Progenitor cell of endocrine pancreas (in vitro differentiated cells): ENCODE data around the gene HRH1. TPM values are rescaled to one million over a fixed set of nuclear protein-coding genes. Genes with fewer than 3 reads are reported as not detected.
"Not testable (repeated sequence)": the region's sequence is repeated elsewhere in the genome, so short reads cannot be mapped to it uniquely, and the experiment has no call there.

Experiments used
- DNase-seq: peaks from one replicate; pipeline ENCODE4 v3.0.0; 2021; ENCODE audit warnings: low spot score; ENCODE audit not compliant: unreplicated experiment
- H3K27ac Mint-ChIP-seq: 2 replicates; pipeline ENCODE4 v1.8.0; 2021; ENCODE audit warnings: mild to moderate bottlenecking, moderate library complexity, mixed read lengths
- H3K27me3 Mint-ChIP-seq: 2 replicates; pipeline ENCODE4 v1.8.0; 2021; ENCODE audit warnings: mixed read lengths
- H3K36me3 Mint-ChIP-seq: 2 replicates; pipeline ENCODE4 v1.8.0; 2022; ENCODE audit warnings: mixed read lengths; ENCODE audit not compliant: insufficient read depth
- H3K4me1 Mint-ChIP-seq: 2 replicates; pipeline ENCODE4 v1.8.0; 2021; ENCODE audit warnings: low read depth, mixed read lengths
- H3K4me3 Mint-ChIP-seq: 2 replicates; pipeline ENCODE4 v1.8.0; 2021; ENCODE audit warnings: low read depth, mild to moderate bottlenecking, moderate library complexity, mixed read lengths
- H3K9me3 Mint-ChIP-seq: 2 replicates; pipeline ENCODE4 v1.8.0; 2021; ENCODE audit warnings: low read depth, mixed read lengths
- total RNA-seq: library from RNA; stranded (reverse); gene quantifications from 2 replicates; pipeline ENCODE4 v1.2.1, GENCODE V29; 2021
- TF ChIP-seq, protein P1 (sequence below): fragments of 200-600 bp; sonication (generic); IDR thresholded peaks from one replicate; pipeline ENCODE4 v1.5.0; 2021; ENCODE audit warnings: antibody characterized with exemption, mild to moderate bottlenecking; ENCODE audit not compliant: unreplicated experiment

HRH1 gene
- total RNA-seq, 1 donor from 2014 or later, result not detected

DNA sequence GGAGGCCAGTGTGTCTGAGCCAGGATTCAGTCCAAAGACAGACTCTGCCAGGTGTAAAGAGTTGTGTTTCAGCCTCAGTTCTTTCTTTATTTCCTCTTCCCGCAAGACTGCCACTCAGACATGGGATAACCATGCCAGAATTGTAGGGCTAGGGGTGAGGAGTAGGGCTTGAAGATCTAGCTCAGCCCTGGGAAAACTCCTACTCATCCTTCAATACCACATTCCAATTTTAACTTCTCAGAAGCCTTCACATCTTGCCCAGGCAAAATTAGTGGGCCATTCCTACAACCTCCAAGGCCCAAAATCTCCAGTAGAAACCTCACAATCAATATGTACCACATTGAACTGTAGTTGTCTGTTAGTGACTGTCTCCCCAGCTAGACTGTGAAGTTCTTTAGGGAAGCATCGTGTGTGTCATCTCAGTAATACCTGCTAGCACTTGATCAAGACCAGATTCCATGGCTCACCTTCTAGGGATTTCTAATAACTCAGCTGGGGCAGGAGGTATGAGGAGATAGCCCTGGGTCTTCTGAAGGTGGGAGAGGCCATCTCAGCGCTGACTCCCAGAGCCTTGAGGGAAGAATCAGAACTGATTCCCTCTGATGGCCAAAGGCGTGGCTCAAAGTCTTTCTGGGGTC is 19.7 kb downstream of the HRH1 start:
- Mint-ChIP-seq H3K27me3 (peaks cover 21% of the 10 kb centered on the region), H3K9me3 (no peaks in the 10 kb centered on the region)
- TF ChIP-seq, protein P1, sequence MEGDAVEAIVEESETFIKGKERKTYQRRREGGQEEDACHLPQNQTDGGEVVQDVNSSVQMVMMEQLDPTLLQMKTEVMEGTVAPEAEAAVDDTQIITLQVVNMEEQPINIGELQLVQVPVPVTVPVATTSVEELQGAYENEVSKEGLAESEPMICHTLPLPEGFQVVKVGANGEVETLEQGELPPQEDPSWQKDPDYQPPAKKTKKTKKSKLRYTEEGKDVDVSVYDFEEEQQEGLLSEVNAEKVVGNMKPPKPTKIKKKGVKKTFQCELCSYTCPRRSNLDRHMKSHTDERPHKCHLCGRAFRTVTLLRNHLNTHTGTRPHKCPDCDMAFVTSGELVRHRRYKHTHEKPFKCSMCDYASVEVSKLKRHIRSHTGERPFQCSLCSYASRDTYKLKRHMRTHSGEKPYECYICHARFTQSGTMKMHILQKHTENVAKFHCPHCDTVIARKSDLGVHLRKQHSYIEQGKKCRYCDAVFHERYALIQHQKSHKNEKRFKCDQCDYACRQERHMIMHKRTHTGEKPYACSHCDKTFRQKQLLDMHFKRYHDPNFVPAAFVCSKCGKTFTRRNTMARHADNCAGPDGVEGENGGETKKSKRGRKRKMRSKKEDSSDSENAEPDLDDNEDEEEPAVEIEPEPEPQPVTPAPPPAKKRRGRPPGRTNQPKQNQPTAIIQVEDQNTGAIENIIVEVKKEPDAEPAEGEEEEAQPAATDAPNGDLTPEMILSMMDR, result no peak

GRCh38 chr3:11178421-11178820 is 24.1 kb downstream of the HRH1 start:
- Mint-ChIP-seq H3K27ac (no peak overlapping the region), H3K36me3 (no peaks in the 10 kb centered on the region), H3K4me1 (no peaks in the 10 kb centered on the region), H3K27me3 (no peaks in the 10 kb centered on the region), H3K9me3 (no peaks in the 10 kb centered on the region), H3K4me3 (no peak overlapping the region)
- DNase-seq, result no peak
- TF ChIP-seq, protein P1, result no peak

More for the DNA sequence above, 19.7 kb downstream of the HRH1 start:
- H3K4me1 Mint-ChIP-seq, result no peaks in the 10 kb centered on the region
- H3K36me3 Mint-ChIP-seq, result no peaks in the 10 kb centered on the region
- H3K4me3 Mint-ChIP-seq, result no peak overlapping the region
- no peak overlapping the region for H3K27ac Mint-ChIP-seq
- DNase-seq, result no peak

DNA sequence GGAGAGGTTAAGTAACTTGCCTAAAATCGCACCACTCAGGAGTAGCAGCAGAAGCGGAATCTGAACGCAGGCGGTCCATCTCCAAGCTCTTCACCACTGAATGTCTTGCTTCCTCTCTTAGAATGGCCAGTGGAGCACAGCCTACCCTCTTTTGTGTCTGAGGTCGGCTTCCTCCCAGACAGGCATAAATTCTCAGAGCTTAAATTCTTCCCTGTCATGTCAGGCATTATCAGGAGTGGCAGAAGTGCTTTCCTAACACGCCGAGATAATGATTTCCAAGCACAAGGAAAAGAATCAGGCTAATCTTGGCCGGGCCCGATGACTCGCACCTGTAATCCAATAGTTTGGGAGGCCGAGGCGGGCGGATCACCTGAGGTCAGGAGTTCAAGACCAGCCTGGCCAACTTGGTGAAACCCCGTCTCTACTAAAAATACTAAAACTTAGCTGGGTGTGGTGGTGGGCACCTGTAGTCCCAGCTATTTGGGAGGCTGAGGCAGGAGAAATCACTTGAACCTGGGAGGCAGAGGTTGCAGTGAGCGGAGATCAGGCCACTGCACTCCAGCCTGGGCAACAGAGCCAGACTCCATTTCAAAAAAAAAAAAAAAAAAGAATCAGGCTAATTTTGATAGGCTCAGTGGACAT is 30.2 kb downstream of the HRH1 start:
- DNase-seq, H3K9me3 Mint-ChIP-seq, H3K27me3 Mint-ChIP-seq, H3K27ac Mint-ChIP-seq, H3K4me1 Mint-ChIP-seq, H3K4me3 Mint-ChIP-seq, H3K36me3 Mint-ChIP-seq: not testable (repeated sequence)

DNA sequence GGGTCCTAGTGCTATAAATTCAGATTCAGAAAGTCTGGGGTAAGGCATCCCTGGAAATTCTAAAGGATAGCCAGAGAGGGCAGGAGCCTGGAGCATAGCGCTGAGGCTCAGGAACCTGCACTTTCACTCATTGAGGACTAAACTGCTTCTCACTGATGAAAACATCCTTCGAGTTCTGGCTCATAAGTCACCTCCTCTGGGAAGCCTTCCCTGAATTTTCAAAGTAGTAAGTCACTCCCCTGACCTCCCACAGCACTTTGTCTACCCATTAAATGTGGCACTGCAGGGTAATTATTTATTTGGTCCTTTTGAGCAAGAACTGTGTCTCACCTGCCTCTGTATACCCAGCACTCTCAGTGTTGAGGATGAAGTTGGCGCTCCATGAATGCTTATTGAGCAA is 30.9 kb downstream of the HRH1 start:
- DNase-seq, result no peak
- no peaks in the 10 kb centered on the region for H3K4me1 Mint-ChIP-seq
- H3K9me3 Mint-ChIP-seq, result no peaks in the 10 kb centered on the region
- H3K27me3 Mint-ChIP-seq, result peaks cover 5% of the 10 kb centered on the region
- TF ChIP-seq, protein P1, result no peak
- no peaks in the 10 kb centered on the region for H3K36me3 Mint-ChIP-seq
- no peak overlapping the region for H3K4me3 Mint-ChIP-seq
- no peak overlapping the region for H3K27ac Mint-ChIP-seq

GRCh38 chr3:11185564-11186317 is 31.4 kb downstream of the HRH1 start:
- DNase-seq, result no peak
- Mint-ChIP-seq H3K27ac (no peak overlapping the region), H3K27me3 (peaks cover 5% of the 10 kb centered on the region), H3K36me3 (no peaks in the 10 kb centered on the region), H3K9me3 (no peaks in the 10 kb centered on the region), H3K4me3 (no peak overlapping the region), H3K4me1 (no peaks in the 10 kb centered on the region)
- TF ChIP-seq, protein P1, result no peak
